GM12801 (cell line): ENCODE results near the gene SYNM.

Experiments
- TF ChIP-seq, protein P1 (sequence below): IDR thresholded peaks from one replicate; pipeline ENCODE4 v1.5.1; 2011; ENCODE audit warnings: control low read depth; ENCODE audit not compliant: insufficient read length; ENCODE audit errors: extremely low read depth

The SYNM gene

DNA sequence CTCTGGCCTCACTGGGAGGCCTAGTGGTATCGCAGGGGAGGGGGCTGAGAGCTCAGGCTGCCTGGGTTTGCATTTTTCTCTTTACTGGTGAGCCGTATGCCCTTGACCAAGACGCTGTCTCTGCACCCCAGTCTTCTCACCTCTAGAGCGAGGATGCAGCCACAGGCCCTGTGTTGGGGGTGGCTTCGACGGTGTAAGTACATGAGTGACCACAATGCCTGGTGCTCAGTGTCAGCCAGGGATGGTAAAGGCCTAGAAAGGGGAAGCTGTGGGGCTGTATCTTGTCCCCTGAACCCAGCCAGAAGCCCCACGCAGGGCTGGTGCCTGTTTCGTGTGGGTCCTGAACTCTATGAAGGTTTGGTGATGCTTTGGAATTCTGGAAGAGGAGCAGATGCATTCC is 19.8 kb downstream of the SYNM start:
- TF ChIP-seq, protein P1, sequence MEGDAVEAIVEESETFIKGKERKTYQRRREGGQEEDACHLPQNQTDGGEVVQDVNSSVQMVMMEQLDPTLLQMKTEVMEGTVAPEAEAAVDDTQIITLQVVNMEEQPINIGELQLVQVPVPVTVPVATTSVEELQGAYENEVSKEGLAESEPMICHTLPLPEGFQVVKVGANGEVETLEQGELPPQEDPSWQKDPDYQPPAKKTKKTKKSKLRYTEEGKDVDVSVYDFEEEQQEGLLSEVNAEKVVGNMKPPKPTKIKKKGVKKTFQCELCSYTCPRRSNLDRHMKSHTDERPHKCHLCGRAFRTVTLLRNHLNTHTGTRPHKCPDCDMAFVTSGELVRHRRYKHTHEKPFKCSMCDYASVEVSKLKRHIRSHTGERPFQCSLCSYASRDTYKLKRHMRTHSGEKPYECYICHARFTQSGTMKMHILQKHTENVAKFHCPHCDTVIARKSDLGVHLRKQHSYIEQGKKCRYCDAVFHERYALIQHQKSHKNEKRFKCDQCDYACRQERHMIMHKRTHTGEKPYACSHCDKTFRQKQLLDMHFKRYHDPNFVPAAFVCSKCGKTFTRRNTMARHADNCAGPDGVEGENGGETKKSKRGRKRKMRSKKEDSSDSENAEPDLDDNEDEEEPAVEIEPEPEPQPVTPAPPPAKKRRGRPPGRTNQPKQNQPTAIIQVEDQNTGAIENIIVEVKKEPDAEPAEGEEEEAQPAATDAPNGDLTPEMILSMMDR: no peak

DNA sequence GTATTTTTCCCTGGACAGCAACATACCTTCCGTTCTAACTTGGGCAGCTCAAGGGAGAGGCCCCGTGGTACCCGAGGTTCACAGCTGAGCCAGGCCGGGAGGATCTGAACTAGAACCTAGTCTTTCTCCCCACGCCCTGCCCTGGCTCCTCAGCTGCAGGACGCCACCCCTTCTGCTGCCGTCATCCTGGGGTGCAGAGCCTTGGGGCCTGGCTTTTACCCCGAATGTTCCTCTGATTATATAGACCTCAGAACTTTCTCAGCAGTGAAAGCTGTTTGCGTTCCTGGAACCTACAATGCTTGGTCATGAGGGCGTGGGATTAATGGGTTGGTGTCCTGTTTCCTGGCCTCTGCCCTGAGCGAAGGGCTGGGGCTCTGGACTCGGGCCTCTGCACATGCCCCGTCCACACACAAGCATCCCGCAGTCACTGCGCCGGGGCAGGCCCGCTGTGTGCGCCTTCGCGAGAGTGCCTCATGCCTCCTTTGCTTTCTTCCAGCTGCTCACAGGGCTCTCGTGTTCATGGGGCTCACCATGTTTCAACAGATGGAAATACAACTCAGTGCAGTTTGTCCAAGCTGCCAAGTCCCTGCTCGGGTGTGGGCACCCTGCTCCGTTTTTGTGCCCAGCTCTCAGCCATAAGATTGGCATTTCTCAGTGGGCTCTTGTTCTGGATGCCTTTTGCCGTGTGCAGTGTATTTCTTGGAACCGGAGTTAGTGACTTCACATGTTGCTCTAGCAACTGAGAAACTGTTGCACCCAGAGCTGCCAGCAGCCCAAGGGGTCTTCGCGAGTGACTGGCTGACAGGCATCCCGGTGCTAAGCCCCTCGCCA is 20.4 kb downstream of the SYNM start:
- TF ChIP-seq, protein P1: no peak

DNA sequence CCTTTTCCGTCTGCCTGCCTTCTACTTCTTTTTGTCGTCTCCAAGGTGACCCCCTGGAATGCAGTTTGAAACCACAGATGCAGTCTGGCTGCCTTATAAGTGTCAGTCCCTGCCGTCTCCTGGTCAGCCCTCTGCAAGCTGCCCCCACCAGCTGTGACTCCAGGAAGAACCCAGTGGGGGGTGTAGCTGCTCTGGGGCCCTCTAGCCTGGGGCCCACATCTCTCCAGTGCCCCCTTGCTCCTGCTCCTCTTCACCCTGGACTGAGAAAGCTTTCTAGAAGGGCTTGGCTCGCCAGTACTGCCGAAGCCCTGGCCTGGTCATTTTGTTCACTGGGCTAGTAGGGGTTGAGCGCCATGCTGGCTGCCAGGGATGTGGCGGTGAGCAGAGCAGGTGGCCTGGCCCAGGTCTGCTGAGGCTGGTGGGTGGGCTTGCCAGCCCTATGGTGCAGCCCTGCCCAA is 21.3 kb downstream of the SYNM start:
- TF ChIP-seq, protein P1: no peak

DNA sequence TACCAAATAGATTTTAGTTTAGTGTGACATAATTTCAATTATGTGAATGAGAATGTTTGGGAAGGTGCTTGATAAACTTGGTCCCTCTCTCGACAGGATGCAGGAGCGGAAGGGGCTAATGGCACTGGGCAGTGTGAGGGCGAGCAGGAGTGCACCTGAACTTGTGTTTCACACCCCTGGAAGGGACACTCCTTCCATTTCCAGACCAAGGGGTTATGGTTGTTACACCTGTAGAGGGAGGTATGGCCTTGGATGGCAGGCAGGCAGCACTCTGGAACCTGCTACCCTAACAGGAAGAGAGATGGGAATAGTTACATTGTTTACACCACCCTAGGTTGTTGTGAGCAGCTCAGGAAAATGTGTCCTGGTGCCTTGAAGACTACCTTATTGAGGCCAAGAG is 22.1 kb downstream of the SYNM start:
- TF ChIP-seq, protein P1: no peak

DNA sequence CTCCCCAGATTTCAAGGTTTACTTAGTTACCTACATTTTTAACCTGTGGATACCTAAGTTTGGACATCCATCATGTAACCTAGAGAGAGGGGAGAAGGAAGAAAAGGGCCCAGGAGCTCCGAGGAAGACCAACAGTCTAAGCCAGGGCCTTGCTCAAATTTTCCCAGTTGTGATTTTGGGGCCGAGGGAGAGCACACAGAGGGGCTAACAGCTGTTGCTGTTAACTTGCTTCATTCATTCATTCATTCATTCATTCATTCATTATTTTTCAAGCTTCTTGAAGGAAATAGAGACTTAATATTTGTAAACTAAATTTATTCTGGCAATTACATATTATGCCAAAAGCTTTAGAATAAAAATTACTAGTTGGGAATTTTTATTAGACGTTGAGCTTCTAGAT is 22.9 kb downstream of the SYNM start:
- TF ChIP-seq, protein P1: no peak

DNA sequence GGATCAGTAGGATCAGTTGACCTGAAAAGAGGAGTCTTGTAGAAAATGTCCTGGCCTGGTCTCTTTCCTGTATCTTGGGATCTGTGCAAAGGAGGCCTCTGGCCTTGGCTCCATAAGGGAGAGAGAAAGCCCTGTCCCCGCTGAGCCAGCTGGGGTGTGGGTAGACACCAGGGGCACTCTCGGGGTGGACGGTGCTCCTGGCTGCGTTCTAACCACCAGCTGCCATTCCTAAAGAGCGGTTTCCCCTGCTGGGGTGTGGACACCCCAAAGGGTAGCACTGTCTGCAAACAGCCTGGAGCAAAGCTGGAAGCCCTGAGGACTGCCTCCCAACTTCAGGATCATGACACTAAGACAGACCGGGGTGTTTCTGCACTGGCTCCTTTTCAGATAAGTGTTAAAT is 23.5 kb downstream of the SYNM start:
- TF ChIP-seq, protein P1: no peak

DNA sequence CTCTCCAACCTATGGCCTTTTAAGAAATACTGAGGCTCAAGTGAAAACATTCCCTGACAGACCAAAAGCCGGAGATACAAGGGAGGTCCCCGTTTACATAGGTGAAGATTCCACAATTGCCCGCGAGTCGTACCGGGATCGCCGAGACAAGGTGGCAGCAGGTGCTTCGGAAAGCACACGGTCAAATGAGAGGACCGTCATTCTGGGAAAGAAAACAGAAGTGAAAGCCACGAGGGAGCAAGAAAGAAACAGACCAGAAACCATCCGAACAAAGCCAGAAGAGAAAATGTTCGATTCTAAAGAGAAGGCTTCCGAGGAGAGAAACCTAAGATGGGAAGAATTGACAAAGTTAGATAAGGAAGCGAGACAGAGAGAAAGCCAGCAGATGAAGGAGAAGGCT is 24.8 kb downstream of the SYNM start:
- TF ChIP-seq, protein P1: no peak

DNA sequence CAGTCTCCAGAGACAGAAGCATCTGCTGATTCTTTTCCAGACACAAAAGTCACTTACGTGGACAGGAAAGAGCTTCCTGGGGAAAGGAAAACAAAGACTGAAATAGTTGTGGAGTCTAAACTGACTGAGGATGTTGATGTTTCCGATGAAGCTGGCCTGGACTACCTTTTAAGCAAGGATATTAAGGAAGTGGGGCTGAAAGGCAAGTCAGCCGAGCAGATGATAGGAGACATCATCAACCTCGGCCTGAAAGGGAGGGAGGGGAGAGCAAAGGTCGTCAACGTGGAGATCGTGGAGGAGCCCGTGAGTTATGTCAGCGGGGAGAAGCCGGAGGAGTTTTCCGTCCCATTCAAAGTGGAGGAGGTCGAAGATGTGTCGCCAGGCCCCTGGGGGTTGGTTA is 25.4 kb downstream of the SYNM start:
- TF ChIP-seq, protein P1: no peak
